ENCODE results near the gene CITED1. TPM values are rescaled to one million over a fixed set of nuclear protein-coding genes. Genes with fewer than 3 reads are reported as not detected.

CITED1 gene
- total RNA-seq, 8 experiments from 2014 or later: 0.56 to 24.1 (median 6.6) TPM

GRCh38 chrX:72258174-72258573, 47.5 kb downstream of the CITED1 start:
- no peak overlapping the region for H3K27ac ChIP-seq
- WGBS, 10 experiments: 24 to 100% (median 25%) methylated on average over 1 to 3 of the region's 7 CpGs; no CpG with 5 or more reads in 7 of the 10 experiments
- in situ Hi-C loops (cut with MboI; ENCODE audit: low pct_unique_long_range_greater_than_20kb in 2 of 9, low sequenced_read_pairs in 9 of 9, unreplicated experiment in 9 of 9): no loop called here

GRCh38 chrX:72255864-72256263, 49.9 kb downstream of the CITED1 start:
- Histone ChIP-seq H3K27ac (no peak overlapping the region), H3K4me3 (no peak overlapping the region), H3K4me1 (replicated peaks in 1 of 2) (peaks cover 5% of the 10 kb centered on the region in 2 donors)
- 72 to 100% (median 74%) methylated on average over 1 to 6 of the region's 7 CpGs; no CpG with 5 or more reads in 7 of the 10 experiments for WGBS, 10 experiments
- ATAC-seq (replicated peaks in 6 of 8): no peak
- in situ Hi-C loops (cut with MboI; ENCODE audit: low pct_unique_long_range_greater_than_20kb in 2 of 9, low sequenced_read_pairs in 9 of 9, unreplicated experiment in 9 of 9): no loop called here

More at GRCh38 chrX:72258174-72258573, 47.5 kb downstream of the CITED1 start:
- H3K4me1 ChIP-seq (replicated peaks in 1 of 2): peaks cover 5% of the 10 kb centered on the region in 2 donors
- H3K4me3 ChIP-seq: no peak overlapping the region
- ATAC-seq (replicated peaks in 6 of 8): peak in 3 of 8 experiments; percentile 52 to 78 (median 63)

- no peak overlapping the region for H3K27ac ChIP-seq
- in situ Hi-C loops (cut with MboI; ENCODE audit: low pct_unique_long_range_greater_than_20kb in 2 of 9, low sequenced_read_pairs in 9 of 9, unreplicated experiment in 9 of 9): no loop called here
- 0% methylated on average over 1 of the region's 24 CpGs; no CpG with 5 or more reads in 9 of the 10 experiments for WGBS, 10 experiments
- peak in 5 of 8 experiments; percentile 59 to 85 (median 65) for ATAC-seq (replicated peaks in 6 of 8)
- peaks cover 5% of the 10 kb centered on the region in 2 donors for H3K4me1 ChIP-seq (replicated peaks in 1 of 2)
- no peak overlapping the region for H3K4me3 ChIP-seq
Observed at GRCh38 chrX:72255445-72255844, 50.3 kb downstream of the CITED1 start.

GRCh38 chrX:72254816-72255215, 50.9 kb downstream of the CITED1 start:
- in situ Hi-C loops (cut with MboI; ENCODE audit: low pct_unique_long_range_greater_than_20kb in 2 of 9, low sequenced_read_pairs in 9 of 9, unreplicated experiment in 9 of 9): no loop called here
- Histone ChIP-seq H3K27ac (no peak overlapping the region), H3K4me1 (replicated peaks in 1 of 2) (peaks cover 5% of the 10 kb centered on the region in 2 donors), H3K4me3 (peak overlapping the region in 1 of 5 donors; percentile 10)
- WGBS, 10 experiments: 15% methylated on average over 4 of the region's 17 CpGs; no CpG with 5 or more reads in 9 of the 10 experiments
- ATAC-seq (replicated peaks in 6 of 8): peak in 4 of 8 experiments; percentile 15 to 69 (median 41)

GRCh38 chrX:72253686-72254085, 52.0 kb downstream of the CITED1 start:
- in situ Hi-C loops (cut with MboI; ENCODE audit: low pct_unique_long_range_greater_than_20kb in 2 of 9, low sequenced_read_pairs in 9 of 9, unreplicated experiment in 9 of 9): no loop called here
- ATAC-seq (replicated peaks in 6 of 8): no peak
- no peak overlapping the region for H3K27ac ChIP-seq
- peaks cover 5% of the 10 kb centered on the region in 2 donors for H3K4me1 ChIP-seq (replicated peaks in 1 of 2)
- no peak overlapping the region for H3K4me3 ChIP-seq

Other genes starting within 250 kb of the CITED1 start
- 10 to 100 TPM in 5 of 8 experiments, 1 to 10 TPM in 3; 1.6 to 18.0 (median 11.1) TPM for gene RTL5, start 174.0 kb downstream of the CITED1 start, total RNA-seq
- 10 to 100 TPM; 20.5 to 54.3 (median 32.4) TPM for gene PIN4, start 124.2 kb downstream of the CITED1 start, total RNA-seq
- gene ERCC6L, start 66.9 kb downstream of the CITED1 start, total RNA-seq: 1 to 10 TPM in 3 of 8 experiments, under 1 TPM in 5; 0.15 to 7.5 (median 0.93) TPM
- gene RPS4X, start 28.7 kb downstream of the CITED1 start, total RNA-seq: 1,000 to 10,000 TPM in 3 of 8 experiments, 100 to 1,000 TPM in 5; 802 to 1,224 (median 913) TPM